Smooth muscle cell of the brain vasculature (primary cell): ENCODE results near the gene DRAP1.
A peak's percentile ranks its signal among the peaks of the same experiment; 100 is the strongest.

Experiments
- DNase-seq: peaks from one replicate; pipeline ENCODE4 v3.0.0-alpha.2; 2012; ENCODE audit warnings: low read depth, low spot score

DRAP1 gene

DNA sequence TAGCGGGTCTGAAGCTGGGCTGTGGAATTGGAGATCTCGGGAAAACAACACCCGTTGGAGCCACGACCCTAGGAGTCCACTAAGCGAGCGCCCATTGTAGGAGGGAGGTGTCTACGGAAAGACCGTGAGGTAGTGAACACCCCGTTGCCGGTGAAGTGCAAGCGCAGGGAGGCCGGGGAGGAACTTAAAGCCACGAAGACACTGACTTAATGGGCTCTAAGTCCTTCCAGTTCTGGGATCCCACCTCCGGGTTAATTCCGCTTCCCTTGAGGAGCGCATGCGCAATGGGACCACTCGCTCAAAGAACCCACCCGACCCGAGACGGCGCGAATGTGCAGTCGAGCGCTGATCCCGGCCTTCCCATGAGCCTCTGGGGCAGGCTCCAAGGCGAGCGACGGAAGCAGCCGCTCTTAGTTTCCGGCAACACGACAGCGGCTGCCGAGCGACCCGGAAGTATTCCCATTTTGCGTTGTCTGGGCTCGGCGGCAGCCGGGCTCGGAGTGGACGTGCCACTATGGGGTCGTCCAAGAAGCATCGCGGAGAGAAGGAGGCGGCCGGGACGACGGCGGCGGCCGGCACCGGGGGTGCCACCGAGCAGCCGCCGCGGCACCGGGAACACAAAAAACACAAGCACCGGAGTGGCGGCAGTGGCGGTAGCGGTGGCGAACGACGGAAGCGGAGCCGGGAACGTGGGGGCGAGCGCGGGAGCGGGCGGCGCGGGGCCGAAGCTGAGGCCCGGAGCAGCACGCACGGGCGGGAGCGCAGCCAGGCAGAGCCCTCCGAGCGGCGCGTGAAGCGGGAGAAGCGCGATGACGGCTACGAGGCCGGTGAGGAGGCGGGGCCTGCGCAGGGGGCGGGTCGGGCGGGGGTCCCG is 42.3 kb downstream of the DRAP1 start, which contains the start of gene SART1:
Gene SART1 (plus strand): TSS at position 468 of the 874 bp plus-strand sequence. CDS start 47 bp downstream, at position 515.
- DNase-seq = peak; percentile 97

DNA sequence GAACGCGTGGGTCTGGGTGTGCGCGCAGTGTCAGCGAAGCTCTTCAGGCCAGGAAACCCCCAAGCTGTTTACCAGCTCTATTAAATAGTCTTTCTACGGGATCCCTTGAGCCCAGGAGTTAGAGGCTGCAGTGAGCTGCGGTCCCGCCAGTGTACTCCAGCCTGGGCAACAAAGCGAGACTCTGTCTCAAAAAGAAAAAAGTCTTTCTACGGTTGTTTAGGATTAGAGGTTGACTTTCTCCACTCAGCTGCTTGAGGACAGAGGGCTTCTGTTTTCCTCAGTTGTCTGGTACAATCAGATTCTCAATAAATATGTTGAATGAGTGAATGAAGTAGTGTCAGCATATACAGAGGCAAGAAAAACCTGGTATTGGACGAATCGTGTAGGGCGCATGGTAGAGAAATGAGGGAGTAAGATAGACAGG is 42.9 kb downstream of the DRAP1 start:
- DNase-seq = no peak

DNA sequence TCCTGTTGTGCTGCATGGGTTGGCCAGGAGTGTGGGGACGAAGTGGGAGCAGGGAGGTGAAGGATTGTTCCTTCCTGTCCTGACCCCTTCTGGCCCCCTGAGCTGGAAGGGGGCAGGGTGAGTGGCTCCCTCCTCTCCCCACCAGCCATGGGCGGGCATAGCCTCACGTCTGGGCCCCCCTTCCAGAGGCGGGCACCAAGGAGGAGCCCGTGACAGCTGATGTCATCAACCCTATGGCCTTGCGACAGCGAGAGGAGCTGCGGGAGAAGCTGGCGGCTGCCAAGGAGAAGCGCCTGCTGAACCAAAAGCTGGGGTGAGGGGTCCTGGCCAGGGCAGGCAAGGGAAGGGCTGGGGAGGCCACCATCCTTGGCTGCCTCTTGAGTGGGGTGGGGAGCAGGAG is 45.7 kb downstream of the DRAP1 start:
- no peak for DNase-seq

DNA sequence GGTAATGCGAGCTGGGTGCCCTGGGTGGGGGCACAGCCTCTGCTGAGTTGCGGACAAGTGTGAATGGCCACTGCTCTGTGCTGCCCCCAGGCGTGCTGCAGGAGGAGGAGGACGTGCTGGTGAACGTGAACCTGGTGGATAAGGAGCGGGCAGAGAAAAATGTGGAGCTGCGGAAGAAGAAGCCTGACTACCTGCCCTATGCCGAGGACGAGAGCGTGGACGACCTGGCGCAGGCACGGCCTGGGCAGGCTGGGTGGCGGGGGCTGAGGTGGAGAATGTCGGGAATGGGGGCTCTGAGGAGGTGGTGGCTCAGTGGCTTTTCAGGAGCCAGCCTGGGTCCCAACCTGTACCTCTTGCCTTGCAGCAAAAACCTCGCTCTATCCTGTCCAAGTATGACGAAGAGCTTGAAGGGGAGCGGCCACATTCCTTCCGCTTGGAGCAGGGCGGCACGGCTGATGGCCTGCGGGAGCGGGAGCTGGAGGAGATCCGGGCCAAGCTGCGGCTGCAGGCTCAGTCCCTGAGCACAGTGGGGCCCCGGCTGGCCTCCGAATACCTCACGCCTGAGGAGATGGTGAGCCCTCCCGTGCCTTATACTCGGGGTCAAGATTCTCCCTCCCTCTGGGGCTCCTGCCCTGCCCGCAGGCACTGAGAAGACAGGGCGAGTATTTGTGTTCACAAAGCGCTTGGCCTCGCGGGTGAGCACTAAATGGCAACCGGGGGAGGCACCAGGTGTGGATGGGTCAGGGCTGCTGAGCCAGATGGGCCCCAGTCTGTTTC is 46.9 kb downstream of the DRAP1 start:
- no peak for DNase-seq

GRCh38 chr11:65967329-65967934 is 48.2 kb downstream of the DRAP1 start:
- DNase-seq = no peak

DNA sequence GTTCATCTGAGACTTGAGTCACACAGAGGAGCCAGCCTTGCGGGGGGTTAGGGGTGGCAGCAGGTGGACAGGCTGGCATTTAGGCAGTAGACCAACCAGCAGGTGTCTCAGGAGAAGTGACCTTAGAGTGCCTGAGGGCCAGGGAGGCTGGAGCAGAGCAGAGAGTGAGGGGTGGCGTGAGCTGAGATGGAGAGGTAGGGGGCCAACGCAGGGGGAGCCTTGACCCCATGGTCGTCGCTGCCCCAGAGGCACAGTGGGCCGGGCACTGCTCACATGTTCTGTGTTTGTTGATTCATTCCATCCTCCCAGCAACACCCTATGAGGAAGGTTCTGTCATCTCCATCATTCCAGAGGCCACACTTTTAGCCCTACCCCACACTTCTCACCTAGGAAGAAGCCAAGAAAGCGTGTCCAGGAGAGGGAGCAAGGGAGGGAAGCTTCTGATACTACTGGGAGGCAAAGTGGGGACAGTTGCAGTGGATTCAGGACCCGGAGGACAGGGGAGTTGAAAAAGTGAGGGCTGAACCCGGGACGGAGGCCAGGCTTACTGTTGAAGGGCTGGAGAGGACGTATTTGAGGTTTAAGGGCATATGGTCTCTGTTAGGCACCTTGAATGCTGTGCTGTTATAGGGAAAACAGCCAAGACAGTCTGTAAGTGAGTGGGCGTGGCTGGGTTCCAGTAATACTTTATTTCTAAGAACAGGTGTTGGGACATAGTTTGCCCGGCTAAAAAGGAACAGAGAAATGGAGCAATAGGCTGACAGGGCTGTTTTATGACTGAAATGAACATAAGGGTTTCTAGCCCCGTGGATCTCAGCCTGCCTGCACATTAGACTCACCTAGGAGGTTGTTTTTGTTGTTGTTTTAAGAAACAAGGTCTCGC is 49.6 kb downstream of the DRAP1 start:
- DNase-seq = no peak
